Stimulated activated CD8-positive, alpha-beta memory T cell treated with anti-CD3 and anti-CD28 coated beads, Interleukin-7, amount 100 ng/mL, for 48 hours (primary cell): ENCODE data around the gene NLRP6.
"Not testable (repeated sequence)": the region's sequence is repeated elsewhere in the genome, so short reads cannot be mapped to it uniquely, and the experiment has no call there.

ENCODE experiments used
- DNase-seq, 2 donors: peaks; one replicate each; pipeline ENCODE4 v3.0.0-alpha.2; 2020; ENCODE audit warnings: low read depth in 1 of 2; ENCODE audit errors: extremely low read depth in 1 of 2

The NLRP6 gene

GRCh38 chr11:278001-278951, at the start of gene NLRP6:
TSS of gene NLRP6 (plus strand) at chr11:278407. CDS start at chr11:278570, 163 bp downstream.
- no peak for DNase-seq

- no peak for DNase-seq
Measured at GRCh38 chr11:230431-230830, 47.8 kb upstream of the NLRP6 start.

- DNase-seq: no peak
Measured at GRCh38 chr11:232783-233565, 45.2 kb upstream of the NLRP6 start.

- DNase-seq: no peak
Measured at GRCh38 chr11:235180-235579, 43.0 kb upstream of the NLRP6 start.

GRCh38 chr11:235609-235996, 42.6 kb upstream of the NLRP6 start:
- DNase-seq: peak in 1 of 2 donors; percentile 70

- DNase-seq: peak; percentile 55 to 69
Measured at GRCh38 chr11:235997-236773, 42.0 kb upstream of the NLRP6 start, which contains the start of gene SIRT3. TSS of gene SIRT3 (minus strand) at chr11:236342. CDS start at chr11:236328, 14 bp downstream.

- peak; percentile 87 for DNase-seq
Measured at GRCh38 chr11:236774-237767, 41.1 kb upstream of the NLRP6 start, which contains the start of gene PSMD13. TSS of gene PSMD13 (plus strand) at chr11:236976. CDS start at chr11:237050, 74 bp downstream.

- DNase-seq: not testable (repeated sequence)
Measured at GRCh38 chr11:238346-238745, 39.9 kb upstream of the NLRP6 start.

- DNase-seq: no peak
Measured at GRCh38 chr11:240315-240714, 37.9 kb upstream of the NLRP6 start.

GRCh38 chr11:241634-242033, 36.6 kb upstream of the NLRP6 start:
- DNase-seq: no peak

- DNase-seq: no peak
Measured at GRCh38 chr11:244376-244775, 33.8 kb upstream of the NLRP6 start.

GRCh38 chr11:249062-249461, 29.1 kb upstream of the NLRP6 start:
- no peak for DNase-seq

- no peak for DNase-seq
Measured at GRCh38 chr11:250274-250673, 27.9 kb upstream of the NLRP6 start.

- DNase-seq: peak in 1 of 2 donors; percentile 63
Measured at GRCh38 chr11:250740-251299, 27.4 kb upstream of the NLRP6 start.

- no peak for DNase-seq
Measured at GRCh38 chr11:251550-251949, 26.7 kb upstream of the NLRP6 start.

GRCh38 chr11:252666-253065, 25.5 kb upstream of the NLRP6 start:
- no peak for DNase-seq

- no peak for DNase-seq
Measured at GRCh38 chr11:253160-253885, 24.9 kb upstream of the NLRP6 start.

- DNase-seq: no peak
Measured at GRCh38 chr11:253886-254270, 24.3 kb upstream of the NLRP6 start.

- no peak for DNase-seq
Measured at GRCh38 chr11:255176-255575, 23.0 kb upstream of the NLRP6 start.
